Transverse colon (tissue), 4 donors: ENCODE data around the gene HUNK. TPM values are rescaled to one million over a fixed set of nuclear protein-coding genes. Genes with fewer than 3 reads are reported as not detected.

ENCODE experiments used
- DNase-seq: peaks from one replicate; pipeline ENCODE4 v3.0.0-alpha.2; 2019
- H3K27ac ChIP-seq, 4 donors: fragments of 200-600 bp; sonication (generic); 2 replicates each; pipeline ENCODE4 v1.5.1; 2016 to 2018; ENCODE audit warnings: inconsistent platforms in 4 of 4
- H3K27me3 ChIP-seq: fragments of 200-600 bp; sonication (generic); 2 replicates; pipeline ENCODE4 v1.5.1; 2017; ENCODE audit warnings: inconsistent platforms
- H3K36me3 ChIP-seq, 4 donors: fragments of 200-600 bp; sonication (generic); 2 replicates each; pipeline ENCODE4 v1.5.1; 2017 to 2019; ENCODE audit warnings: inconsistent platforms in 4 of 4
- H3K4me1 ChIP-seq, 4 donors: fragments of 200-600 bp; sonication (generic); 2 replicates each; pipeline ENCODE4 v1.5.1; 2017 to 2020; ENCODE audit warnings: inconsistent platforms in 4 of 4
- H3K4me3 ChIP-seq, 4 donors: fragments of 200-600 bp; sonication (generic); 1 replicate in 1 of 4; 2 replicates in 3 of 4; pipeline versions ENCODE4 v1.5.1 to v1.6.1; 2017 to 2019; ENCODE audit warnings: inconsistent platforms in 4 of 4
- H3K9me3 ChIP-seq, 2 donors: fragments of 200-600 bp; sonication (generic); 2 replicates each; pipeline ENCODE4 v1.5.1; 2017 to 2019; ENCODE audit warnings: inconsistent platforms in 2 of 2
- CTCF ChIP-seq, 5 experiments: fragments of 200-600 bp in 3 of 5; fragments of 450-650 bp in 2 of 5; sonication (generic) in 3 of 5; IDR thresholded peaks; 1 replicate in 2 of 5; 2 replicates in 3 of 5; pipeline ENCODE4 v1.5.1; 2016 to 2017; ENCODE audit warnings: antibody characterized with exemption in 5 of 5, inconsistent platforms in 3 of 5, mild to moderate bottlenecking in 2 of 5, moderate library complexity in 1 of 5
- EP300 ChIP-seq: sonication (generic); formaldehyde crosslinking; IDR thresholded peaks from one replicate; pipeline ENCODE4 v1.6.1; 2017; ENCODE audit warnings: antibody characterized with exemption, low read depth
- POLR2A ChIP-seq: fragments of 450-650 bp; IDR thresholded peaks from one replicate; pipeline ENCODE4 v1.6.1; 2016; ENCODE audit warnings: antibody characterized with exemption, mild to moderate bottlenecking, moderate library complexity
- POLR2AphosphoS5 ChIP-seq, 3 donors: sonication (generic); formaldehyde crosslinking; IDR thresholded peaks; one replicate each; pipeline ENCODE4 v1.6.1; 2016; ENCODE audit warnings: antibody characterized with exemption in 3 of 3
- WGBS, 2 donors: methylation state at CpG; one replicate each; pipeline ENCODE4 v1.1.5; 2018; ENCODE audit warnings: low coverage in 1 of 2; 5-methylcytosine and 5-hydroxymethylcytosine counted together
- in situ Hi-C, 4 donors: fragments of 200-750 bp; cut with MboI; loops; one replicate each; pipeline versions ENCODE4 v1.15.0 to v1.15.1; 2017; ENCODE audit warnings: low sequenced_read_pairs in 3 of 4, low pct_ligation_motif_present in 1 of 4, low pct_unique_long_range_greater_than_20kb in 1 of 4
- intact Hi-C: fragments of 100-400 bp; cut with DNase I; formaldehyde crosslinking; loops from one replicate; pipeline ENCODE4 v1.15.1; 2023; ENCODE audit warnings: low total_unique reads
- total RNA-seq, 4 donors: library from RNA; depleted of rRNA; stranded (reverse); fragments of >200 nt; gene quantifications; one replicate each; pipeline ENCODE4 v1.1.0, GENCODE V29; 2016

The HUNK gene
- total RNA-seq, 4 donors from 2014 or later: 1.8 to 6.7 (median 3.9) TPM

GRCh38 chr21:31879911-31880310 is 7.1 kb downstream of the HUNK start:
- TF ChIP-seq CTCF (IDR thresholded peaks at IDR 0.05): no peak
- TF ChIP-seq POLR2AphosphoS5 (IDR thresholded peaks at IDR 0.05): no peak
- TF ChIP-seq EP300: no peak
- TF ChIP-seq POLR2A: no peak
- Histone ChIP-seq H3K27me3 (peaks cover 5% of the 10 kb centered on the region), H3K4me3 (no peak overlapping the region), H3K27ac (no peak overlapping the region), H3K4me1 (peaks cover 0 to 17% (median 4%) of the 10 kb centered on the region in 4 donors), H3K36me3 (no peaks in the 10 kb centered on the region), H3K9me3 (no peaks in the 10 kb centered on the region)
- no peak for DNase-seq
- 63 to 100% methylated on average over 1 to 7 of the region's 7 CpGs for WGBS, 2 donors
- in situ Hi-C loops: no loop called here
- intact Hi-C loops: no loop called here

GRCh38 chr21:31880816-31881215 is 8.0 kb downstream of the HUNK start:
- no peaks in the 10 kb centered on the region for H3K36me3 ChIP-seq
- TF ChIP-seq POLR2A (no peak), CTCF (IDR thresholded peaks at IDR 0.05) (no peak), POLR2AphosphoS5 (IDR thresholded peaks at IDR 0.05) (no peak), EP300 (no peak)
- DNase-seq: no peak
- H3K4me3 ChIP-seq: no peak overlapping the region
- WGBS, 2 donors: 86% methylated on average over 8 of the region's 8 CpGs; no CpG with 5 or more reads in 1 of the 2 donors
- H3K27ac ChIP-seq: no peak overlapping the region
- H3K9me3 ChIP-seq: no peaks in the 10 kb centered on the region
- in situ Hi-C loops: no loop called here
- intact Hi-C loops: no loop called here
- H3K27me3 ChIP-seq: peaks cover under 1% of the 10 kb centered on the region
- peaks cover 0 to 9% (median 4%) of the 10 kb centered on the region in 4 donors for H3K4me1 ChIP-seq

- Histone ChIP-seq H3K27ac (no peak overlapping the region), H3K9me3 (no peaks in the 10 kb centered on the region), H3K4me3 (no peak overlapping the region), H3K4me1 (peaks cover 0 to 9% (median 4%) of the 10 kb centered on the region in 4 donors), H3K36me3 (no peaks in the 10 kb centered on the region), H3K27me3 (no peaks in the 10 kb centered on the region)
- TF ChIP-seq POLR2AphosphoS5 (IDR thresholded peaks at IDR 0.05): no peak
- no peak for TF ChIP-seq EP300
- no peak for TF ChIP-seq CTCF (IDR thresholded peaks at IDR 0.05)
- TF ChIP-seq POLR2A: no peak
- in situ Hi-C loops: no loop called here
- DNase-seq: no peak
- intact Hi-C loops: no loop called here
Measured at GRCh38 chr21:31882711-31883110, 9.9 kb downstream of the HUNK start.

GRCh38 chr21:31885146-31885545 is 12.3 kb downstream of the HUNK start:
- no peak for TF ChIP-seq POLR2AphosphoS5 (IDR thresholded peaks at IDR 0.05)
- TF ChIP-seq EP300: no peak
- no peak for TF ChIP-seq CTCF (IDR thresholded peaks at IDR 0.05)
- TF ChIP-seq POLR2A: no peak
- no peak for DNase-seq
- intact Hi-C loops: no loop called here
- Histone ChIP-seq H3K4me3 (no peak overlapping the region), H3K9me3 (no peaks in the 10 kb centered on the region), H3K27ac (no peak overlapping the region), H3K4me1 (peaks cover 0 to 9% (median 0%) of the 10 kb centered on the region in 4 donors), H3K36me3 (no peaks in the 10 kb centered on the region), H3K27me3 (no peaks in the 10 kb centered on the region)
- 90 to 96% methylated on average over 4 to 11 of the region's 11 CpGs for WGBS, 2 donors
- in situ Hi-C loops: no loop called here
